HG02571 (cell line): ENCODE results near the gene TRIO.
"Not testable (repeated sequence)": the region's sequence is repeated elsewhere in the genome, so short reads cannot be mapped to it uniquely, and the experiment has no call there.

Source experiments
- ATAC-seq: cut with Tn5 transposase; IDR thresholded peaks from one replicate; pipeline ENCODE4 v1.9.1; 2021; ENCODE audit warnings: mild to moderate bottlenecking, moderate library complexity; ENCODE audit not compliant: unreplicated experiment

Gene TRIO

DNA sequence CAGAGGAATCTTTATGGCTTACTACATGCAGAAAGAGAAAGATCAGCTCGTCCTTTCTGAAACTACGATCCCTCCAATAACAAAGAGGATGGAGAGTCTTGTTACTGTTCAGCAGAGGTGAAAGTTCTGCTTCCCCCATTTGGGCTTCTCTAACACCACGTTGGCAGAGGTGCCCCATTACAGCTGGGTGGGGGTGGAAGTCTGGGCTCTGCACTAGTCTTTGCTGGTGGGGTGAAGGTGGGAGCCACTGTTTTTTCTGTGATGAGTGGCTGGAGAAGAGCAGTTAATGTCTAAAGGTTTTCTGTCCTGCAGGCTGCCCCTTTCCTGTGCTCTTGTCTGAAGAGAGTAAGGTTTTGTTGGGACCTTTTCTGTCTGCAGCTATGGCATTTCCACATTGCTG is 373.8 kb downstream of the TRIO start:
- ATAC-seq: no peak

DNA sequence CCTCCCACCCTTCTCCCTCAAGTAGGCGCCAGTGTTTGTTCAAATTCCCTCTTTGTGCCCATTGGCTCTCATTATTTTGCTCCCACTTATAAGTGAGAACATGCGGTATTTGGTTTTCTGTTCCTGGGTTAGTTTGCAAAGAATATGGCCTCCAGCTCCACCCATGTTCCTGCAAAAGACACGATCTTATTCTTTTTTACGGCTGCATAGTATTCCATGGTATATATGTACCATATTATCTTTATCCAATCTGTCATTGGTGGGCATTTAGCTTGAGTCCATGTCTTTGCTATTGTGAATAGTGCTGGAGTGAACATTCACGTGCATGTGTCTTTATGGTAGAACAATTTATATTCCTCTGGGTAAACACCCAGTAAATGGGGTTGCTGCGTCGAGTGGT is 375.5 kb downstream of the TRIO start:
- ATAC-seq: no peak

DNA sequence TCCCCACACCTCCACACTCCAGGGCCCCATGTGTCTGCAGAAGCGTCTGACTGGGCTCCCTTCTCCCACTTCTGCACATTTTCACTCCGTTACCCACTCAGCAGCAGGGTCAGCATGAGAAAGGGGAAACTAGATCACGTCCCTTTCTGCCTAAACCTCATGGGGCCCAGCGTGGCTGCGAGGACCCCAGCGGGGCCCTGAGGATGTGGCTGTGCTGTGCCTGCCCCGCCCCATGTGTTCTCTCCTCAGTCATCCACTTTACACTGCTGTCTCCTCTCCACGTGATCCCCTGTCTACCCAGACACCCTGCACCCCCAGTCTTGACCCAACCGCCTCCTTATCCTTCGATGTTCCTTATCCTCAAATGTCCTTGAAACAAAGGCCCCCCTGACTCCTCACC is 378.6 kb downstream of the TRIO start:
- no peak for ATAC-seq

DNA sequence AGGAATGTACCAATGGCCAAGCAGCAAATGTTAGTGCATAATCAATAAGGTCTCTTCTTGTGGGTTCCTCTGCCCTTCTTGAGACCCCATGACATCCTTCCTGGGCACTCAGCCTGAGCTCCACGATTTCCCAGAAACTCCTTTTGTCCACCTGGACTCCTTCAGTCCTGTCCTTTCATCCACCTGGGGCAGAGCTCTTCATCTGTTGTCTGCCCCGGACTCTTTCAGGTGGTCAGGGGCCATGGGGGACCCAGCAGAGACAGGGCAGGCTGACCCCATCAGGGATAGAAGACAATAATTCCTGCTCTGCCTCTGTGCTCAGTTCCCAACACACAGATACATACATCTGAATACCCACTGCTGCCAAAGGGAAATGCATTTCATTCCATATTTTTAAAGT is 379.6 kb downstream of the TRIO start:
- no peak for ATAC-seq

DNA sequence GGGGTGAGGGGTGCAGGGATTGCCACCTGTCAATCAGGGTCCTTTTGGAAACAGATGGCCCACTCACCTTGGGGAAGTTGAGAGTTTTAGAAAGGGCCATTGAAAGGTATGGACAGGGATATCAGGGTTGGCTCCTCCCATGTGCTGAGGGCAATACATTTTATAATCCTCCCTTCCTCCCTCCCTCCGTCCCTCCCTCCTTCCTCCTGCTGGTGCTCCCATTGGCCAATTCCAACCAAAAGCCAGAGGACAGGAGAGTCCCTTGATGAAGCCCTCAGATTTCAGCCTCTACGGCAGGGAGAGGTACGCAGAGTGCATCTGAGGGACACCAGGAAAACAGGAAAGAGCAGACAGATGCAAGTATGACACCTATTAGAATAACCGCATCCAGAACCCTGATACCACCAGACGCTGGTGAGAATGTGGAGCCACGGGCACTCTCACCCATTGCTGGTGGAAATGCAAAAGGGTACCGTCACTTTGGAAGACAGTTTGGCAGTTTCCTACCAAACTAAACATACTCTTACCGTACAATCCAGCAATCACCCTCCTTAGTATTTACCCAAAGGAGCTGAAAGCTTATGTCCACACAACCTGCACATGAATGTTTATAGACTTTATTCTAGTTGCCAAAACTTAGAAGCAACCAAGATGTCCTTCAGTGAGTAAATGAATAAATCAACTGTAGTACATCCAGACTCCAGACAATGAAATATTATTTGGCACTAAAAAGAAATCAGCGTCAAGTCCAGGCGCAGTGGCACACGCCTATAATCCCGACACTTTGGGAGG is 380.3 kb downstream of the TRIO start:
- no peak for ATAC-seq

DNA sequence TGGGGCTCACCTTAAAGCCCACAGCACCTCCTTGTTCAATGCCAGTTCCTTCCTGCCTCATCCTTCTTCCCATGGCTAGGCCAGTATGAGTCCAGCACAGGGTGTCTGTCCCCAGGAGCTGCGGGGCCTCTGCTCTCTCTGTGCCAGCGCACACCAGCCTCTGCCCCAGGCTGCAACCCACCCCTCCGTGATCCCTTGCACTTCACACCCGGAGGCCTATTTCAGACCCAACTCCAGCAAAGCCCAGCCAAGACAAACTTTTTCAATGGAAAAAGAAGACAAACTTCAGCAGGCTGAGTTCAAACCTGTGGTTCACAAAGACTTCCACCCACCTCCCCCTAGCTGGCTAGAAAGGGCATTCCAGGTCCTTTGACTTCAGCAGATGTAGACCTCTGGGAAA is 382.3 kb downstream of the TRIO start:
- ATAC-seq: no peak

DNA sequence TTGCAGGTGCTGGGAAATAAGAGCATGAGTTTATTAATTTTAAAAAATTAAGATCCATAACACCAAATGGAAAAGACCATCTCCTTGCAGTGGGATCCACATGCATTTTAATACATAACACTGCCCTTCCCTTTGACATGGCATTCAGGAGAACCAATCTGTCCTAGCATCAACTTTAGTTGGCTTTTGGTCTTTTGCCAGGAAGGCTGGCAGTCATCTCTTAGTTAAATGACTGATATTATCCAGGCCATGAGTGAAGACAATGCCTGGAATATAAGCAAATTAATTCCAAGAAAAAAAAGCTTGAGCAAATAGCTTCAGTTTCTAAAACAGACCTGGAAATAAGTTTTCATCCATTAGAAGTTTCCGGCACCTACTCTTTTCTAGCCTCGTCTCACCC is 383.4 kb downstream of the TRIO start:
- ATAC-seq: no peak

DNA sequence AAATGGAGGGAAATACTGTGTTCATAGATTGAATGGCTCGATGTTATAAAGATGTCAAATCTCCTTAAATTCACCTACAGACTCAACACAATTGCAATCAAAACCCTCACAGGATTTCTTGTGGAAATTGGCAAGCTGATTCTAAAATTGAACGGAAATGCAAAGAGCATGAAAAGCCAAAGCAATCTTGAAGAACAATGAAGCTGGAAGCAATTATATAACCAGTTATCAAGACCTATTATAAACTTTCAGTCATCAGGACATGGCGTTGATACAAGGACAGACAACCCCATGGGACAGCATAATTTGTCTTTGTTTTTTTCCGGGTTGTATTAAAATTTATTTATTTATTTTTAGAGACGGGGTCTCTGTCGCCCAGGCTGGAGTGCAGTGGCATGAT is 385.0 kb downstream of the TRIO start:
- ATAC-seq: no peak

DNA sequence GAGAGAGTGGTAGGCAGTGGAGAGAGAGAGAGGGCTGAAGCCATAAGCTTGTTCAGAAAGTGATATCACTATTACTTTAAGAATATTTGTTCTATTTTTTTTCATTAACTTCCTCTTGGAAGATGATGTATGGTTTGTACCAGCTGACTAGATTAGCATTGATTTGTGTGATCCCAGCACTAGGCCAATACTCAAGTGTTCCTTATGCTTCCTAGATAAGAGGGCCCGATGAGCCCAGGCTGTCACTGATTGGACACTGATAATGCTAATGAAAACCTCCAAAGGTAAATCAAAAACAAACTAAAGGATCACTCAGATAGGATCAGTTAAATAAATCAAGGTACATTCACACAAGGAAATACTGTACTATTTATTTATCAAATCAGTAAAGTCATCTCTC is 385.8 kb downstream of the TRIO start:
- ATAC-seq: no peak

DNA sequence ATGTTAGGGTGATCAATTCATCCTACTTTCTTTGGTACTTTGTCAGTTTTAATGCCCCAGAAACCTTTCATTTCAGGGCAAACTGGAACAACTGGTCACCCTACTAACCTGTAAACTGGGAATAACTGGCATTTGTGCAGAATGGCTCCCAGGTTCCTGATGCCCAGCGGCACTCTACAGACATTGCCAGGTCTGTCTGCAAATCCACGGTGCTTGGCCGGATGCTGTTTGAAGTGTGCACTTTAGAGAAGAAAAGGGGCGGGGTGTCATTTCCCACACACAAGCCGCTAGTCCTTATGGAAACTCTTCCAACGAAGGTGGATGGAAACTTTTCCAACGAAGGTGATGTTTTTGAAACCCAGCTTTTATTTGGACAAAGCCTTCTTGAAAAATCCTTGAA is 388.5 kb downstream of the TRIO start:
- no peak for ATAC-seq

DNA sequence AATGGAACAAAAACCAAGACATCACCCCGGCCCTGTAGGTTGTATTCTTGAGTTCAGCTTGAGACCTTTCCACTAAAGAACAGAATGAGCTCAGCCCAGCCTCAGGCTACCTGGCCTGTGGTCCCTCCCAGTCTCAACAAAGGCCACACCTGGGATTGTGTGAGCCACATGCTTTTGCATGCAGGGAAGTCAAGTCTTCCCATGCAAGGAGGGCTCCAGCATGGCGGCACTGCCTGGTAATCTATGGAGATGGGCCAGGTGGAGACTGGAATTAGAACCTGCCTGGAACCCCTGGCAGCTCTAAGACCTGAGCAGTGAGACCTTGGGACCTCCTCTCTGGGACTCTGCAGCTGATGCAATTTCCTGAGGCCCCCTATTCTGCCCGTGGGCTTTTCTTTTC is 389.0 kb downstream of the TRIO start:
- ATAC-seq: no peak

DNA sequence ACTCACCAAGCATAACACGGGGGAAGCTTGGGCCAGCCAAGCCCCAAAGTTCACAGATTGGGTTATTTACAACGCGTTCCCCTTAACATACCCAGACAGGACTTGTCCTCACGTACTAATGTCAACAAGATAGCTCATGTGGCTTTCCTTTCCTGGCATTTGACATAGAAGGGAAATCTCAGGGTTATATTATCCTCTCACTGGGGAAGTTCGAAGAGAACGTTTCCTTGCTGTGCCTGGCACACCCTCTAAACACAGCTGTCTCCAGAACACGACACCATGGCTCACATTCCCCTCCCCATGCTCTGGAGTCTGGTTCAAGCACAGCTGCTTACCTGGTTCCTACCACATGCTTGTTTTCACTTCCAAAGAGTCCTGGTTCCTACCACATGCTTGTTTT is 391.6 kb downstream of the TRIO start:
- no peak for ATAC-seq

DNA sequence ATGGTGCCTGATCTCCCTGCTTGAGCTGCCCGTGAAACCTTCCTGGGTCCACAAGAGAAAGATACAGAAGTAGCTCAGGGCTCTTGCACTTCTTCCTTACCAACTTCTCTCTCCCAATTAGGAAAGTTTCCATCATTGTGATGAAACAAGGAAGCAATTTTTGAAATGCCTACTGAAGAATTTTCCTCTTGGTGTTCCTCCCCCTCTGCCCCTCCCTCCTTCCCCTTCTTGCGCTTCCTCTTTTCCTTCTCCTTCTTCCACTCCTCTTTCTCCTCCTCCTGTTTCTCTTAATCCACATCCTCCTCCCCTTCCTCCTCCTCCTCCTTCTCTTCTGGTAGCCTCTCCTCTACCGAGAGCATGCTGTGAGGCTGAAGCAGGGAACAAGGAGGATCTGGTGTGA is 402.2 kb downstream of the TRIO start:
- no peak for ATAC-seq

DNA sequence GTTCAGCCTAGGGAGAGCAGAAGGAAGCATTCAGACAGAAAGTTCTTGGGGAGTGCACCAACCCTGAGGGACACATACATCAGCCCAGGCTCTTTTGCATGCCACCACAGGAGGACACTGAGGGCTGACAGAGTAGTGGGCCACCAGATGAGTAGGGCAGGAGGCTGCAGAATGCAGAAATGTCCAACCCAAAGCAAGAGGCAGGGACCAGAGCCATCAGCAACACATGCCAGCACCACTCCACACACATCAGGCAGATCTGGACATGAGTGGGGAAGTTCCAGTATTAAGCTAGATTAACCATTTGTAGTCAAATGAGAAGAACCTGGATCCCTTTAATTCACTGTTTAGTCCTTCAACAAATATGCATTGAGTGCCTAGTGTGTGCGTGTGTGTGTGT is 402.7 kb downstream of the TRIO start:
- ATAC-seq: no peak

DNA sequence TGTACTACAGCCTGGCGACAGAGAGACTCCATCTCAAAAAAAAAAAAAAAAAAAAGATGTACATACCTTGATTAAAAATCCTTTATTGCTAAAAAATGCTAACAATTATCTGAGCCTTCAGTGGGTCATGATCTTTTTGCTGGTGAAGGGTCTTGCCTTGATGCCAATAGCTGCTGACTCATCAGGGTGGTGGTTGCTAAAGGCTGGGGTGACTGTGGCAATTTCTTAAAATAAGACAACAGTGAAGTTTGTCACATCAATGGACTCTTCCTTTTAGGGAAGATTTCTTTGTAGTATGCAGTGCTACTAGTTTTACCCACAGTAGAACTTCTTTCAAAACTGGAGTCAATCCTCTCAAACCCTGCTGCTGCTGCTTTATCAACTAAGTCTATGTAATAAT is 404.5 kb downstream of the TRIO start:
- no peak for ATAC-seq

DNA sequence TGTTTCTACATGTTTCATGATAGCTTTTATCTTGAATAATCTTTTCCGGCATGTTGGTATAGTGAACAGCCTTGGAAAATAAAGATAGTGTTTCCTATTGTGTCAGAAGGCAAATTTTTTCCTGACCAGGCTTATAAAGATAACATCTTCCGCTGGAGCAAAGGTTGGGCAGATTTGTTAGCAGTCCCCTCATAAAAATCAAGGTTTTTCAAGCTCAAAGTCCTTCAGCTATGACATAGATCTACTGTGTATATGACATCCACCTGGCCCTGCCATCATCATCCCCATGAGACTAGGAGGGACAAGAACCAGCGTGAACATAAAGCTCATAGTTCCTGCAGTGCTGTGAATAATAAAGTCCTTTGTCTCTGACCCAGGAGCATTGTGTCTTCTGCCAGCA is 408.1 kb downstream of the TRIO start:
- ATAC-seq: no peak

DNA sequence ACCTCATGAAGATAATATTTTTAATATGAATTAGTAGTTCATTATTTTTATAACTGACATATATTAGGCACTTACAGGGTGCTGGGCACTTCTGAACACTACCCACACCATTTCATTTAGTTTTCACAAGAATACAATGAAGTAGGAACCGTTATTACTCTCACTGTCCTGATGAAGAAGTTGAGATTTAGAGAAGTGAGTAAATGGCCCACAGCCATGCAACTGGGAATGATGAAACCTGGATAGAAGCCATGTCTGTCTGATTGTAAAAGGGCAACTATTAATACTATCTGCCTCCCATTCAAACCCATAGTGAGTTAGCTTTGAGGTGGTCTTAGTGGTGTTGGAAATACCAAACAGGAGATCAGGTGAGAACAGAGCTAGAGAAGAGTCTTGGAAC is 408.9 kb downstream of the TRIO start:
- ATAC-seq: no peak

DNA sequence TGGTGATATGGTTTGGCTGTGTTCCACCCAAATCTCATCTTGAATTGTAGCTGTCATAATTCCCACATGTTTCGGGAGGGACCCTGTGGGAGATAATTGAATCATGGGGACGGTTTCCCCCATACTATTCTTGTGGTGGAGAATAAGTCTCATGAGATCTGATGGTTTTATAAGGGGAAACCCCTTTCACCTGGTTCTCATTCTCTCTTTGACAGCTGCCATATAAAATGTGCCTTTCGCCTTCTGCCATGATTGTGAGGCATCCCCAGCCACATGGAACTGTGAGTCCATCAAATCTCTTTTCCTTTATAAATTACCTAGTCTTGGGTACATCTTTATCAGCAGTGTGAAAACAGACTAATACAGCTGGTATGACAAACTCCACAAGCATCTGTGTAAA is 411.1 kb downstream of the TRIO start:
- ATAC-seq: not testable (repeated sequence)

DNA sequence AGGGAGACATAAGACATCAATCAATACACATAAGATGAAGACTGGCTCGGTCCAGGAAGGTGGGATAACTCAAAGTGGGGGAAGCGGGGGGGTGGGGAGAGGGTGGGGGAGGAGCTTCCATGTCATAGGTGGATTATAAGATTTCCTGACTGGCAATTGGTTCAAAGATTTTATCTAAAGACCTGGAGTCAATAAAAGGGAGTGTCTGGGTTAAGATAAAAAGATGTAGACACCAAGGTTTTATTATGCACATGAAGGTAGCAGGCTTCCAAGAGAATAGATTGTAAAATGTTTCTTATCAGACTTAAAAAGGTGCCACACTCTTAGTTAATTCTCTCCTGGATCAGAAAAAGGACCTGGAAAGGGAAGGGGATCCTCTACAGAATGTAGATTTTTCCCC is 412.9 kb downstream of the TRIO start:
- no peak for ATAC-seq

DNA sequence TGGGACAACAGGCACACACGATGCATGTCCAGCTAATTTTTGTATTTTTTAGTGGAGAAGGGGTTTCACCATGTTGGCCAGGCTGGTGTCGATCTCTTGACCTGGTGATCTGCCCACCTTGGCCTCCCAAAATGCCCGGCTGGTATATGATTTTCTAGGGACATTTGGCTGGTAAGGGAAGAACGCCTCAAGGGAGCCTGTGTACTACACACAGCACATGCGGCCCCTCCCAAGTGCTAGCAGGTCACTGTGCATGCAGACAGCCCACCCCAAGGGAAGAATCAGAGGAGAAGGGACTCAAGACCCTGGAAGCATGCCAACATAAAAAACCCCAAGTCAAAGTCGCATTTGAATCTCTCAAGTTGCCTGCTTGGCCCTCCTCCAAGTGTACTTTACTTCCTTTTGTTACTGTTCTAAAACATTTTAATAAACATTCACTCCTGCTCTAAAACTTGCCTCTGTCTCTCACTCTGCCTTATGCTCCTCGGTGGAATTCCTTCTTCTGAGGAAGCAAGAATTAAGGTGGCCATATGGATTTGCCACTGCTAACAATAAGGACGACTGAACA is 414.1 kb downstream of the TRIO start:
- ATAC-seq: no peak

DNA sequence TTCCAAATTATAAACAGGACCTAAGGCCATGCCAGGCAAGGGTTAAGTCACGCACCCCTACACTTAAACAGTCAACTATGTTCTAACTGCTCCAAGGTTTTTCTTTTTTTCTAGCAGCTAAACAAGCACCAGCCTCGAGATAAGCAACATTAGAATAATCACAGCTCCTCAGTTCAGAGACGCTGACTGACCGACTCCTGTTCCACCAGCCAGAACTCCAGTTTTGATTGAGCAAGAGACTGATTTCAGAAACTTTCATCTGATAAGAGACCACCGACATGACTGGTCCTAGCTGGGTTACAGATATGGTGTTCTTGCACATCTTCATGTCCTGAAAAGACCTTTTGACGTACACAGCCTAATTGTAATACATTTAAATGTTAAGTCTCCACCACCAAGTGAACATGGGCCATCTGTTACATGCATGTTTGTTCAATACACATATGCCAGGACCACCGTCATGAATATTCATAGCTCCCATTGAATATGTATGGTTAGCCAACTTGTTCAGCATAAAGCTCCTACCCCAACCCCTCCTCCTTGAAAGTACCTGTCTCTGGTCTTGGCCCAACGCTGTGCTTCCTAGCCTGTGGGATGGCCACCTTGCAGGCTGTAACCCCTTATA is 414.8 kb downstream of the TRIO start:
- no peak for ATAC-seq
